HEK293 (cell line): ENCODE results near the gene ACER3.

Experiments used
- CTCF ChIA-PET: fragments of 350-600 bp; formaldehyde crosslinking; extraction: SDS; loops from one replicate; lab custom pipeline; 2021; ENCODE audit warnings: antibody characterized with exemption; lab: Yijun Ruan, JAX
- POLR2A ChIA-PET: fragments of 300-600 bp; formaldehyde crosslinking; extraction: SDS; loops from one replicate; lab custom pipeline; 2020; ENCODE audit warnings: antibody characterized with exemption, inconsistent platforms; lab: Yijun Ruan, JAX
- H3K27ac ChIP-seq: fragments of 200-500 bp; sonication (Bioruptor generic); 2 replicates; pipeline ENCODE4 v1.5.1; 2014; ENCODE audit warnings: low read depth, low read length, control low read depth, inconsistent platforms; ENCODE audit errors: extremely low read depth
- H3K36me3 ChIP-seq, 2 experiments: fragments of 200-500 bp in 1 of 2; sonication (Bioruptor generic) in 1 of 2; 1 replicate in 1 of 2; 2 replicates in 1 of 2; pipeline ENCODE4 v1.5.1; 2014 to 2017; ENCODE audit warnings: inconsistent platforms in 2 of 2, low read length in 2 of 2; ENCODE audit not compliant: control insufficient read depth in 2 of 2, insufficient read depth in 1 of 2
- H3K4me1 ChIP-seq: fragments of 200-500 bp; sonication (Bioruptor generic); 2 replicates; pipeline ENCODE4 v1.5.1; 2014; ENCODE audit warnings: mild to moderate bottlenecking, low read length, inconsistent platforms; ENCODE audit not compliant: control insufficient read depth, insufficient read depth
- H3K4me3 ChIP-seq: 2 replicates; pipeline ENCODE4 v1.5.1; 2011; ENCODE audit warnings: low read depth, mild to moderate bottlenecking, control low read depth, low read length, moderate library complexity
- H3K9me3 ChIP-seq: fragments of 200-500 bp; sonication (Bioruptor generic); 2 replicates; pipeline ENCODE4 v1.5.1; 2014; ENCODE audit warnings: low read depth, low read length, inconsistent platforms; ENCODE audit not compliant: control insufficient read depth, insufficient read depth
- BCL6B ChIP-seq: fragments of 450-650 bp; formaldehyde crosslinking; IDR thresholded peaks from 2 replicates; pipeline ENCODE4 v1.5.1; 2017; ENCODE audit warnings: missing biosample characterization, missing genetic modification characterization
- HOXD13 ChIP-seq: sonication (generic); formaldehyde crosslinking; IDR thresholded peaks from 2 replicates; pipeline ENCODE4 v1.8.0; 2022; ENCODE audit warnings: missing genetic modification reagents, borderline replicate concordance
- IKZF3 ChIP-seq: fragments of 450-650 bp; IDR thresholded peaks from 2 replicates; pipeline ENCODE4 v1.5.0; 2018; ENCODE audit warnings: missing biosample characterization, mild to moderate bottlenecking, missing genetic modification characterization, moderate library complexity
- SETDB1 ChIP-seq: IDR thresholded peaks from one replicate; pipeline ENCODE4 v1.6.1; 2017; ENCODE audit warnings: mild to moderate bottlenecking, low read length, moderate library complexity, mixed read lengths; ENCODE audit not compliant: insufficient read length
- SP7 ChIP-seq: fragments of 450-650 bp; formaldehyde crosslinking; IDR thresholded peaks from 2 replicates; pipeline ENCODE4 v1.5.1; 2016; ENCODE audit warnings: missing biosample characterization, missing genetic modification characterization
- YY2 ChIP-seq: fragments of 450-650 bp; formaldehyde crosslinking; IDR thresholded peaks from 2 replicates; pipeline ENCODE4 v1.5.1; 2016; ENCODE audit warnings: missing biosample characterization, missing genetic modification characterization
- ZBTB1 ChIP-seq: fragments of 450-650 bp; formaldehyde crosslinking; IDR thresholded peaks from 2 replicates; pipeline ENCODE4 v1.5.1; 2016; ENCODE audit warnings: missing biosample characterization, missing genetic modification characterization
- ZBTB11 ChIP-seq: fragments of 450-650 bp; formaldehyde crosslinking; conservative IDR thresholded peaks from 2 replicates; pipeline ENCODE4 v1.5.1; 2016; ENCODE audit warnings: low read depth, missing biosample characterization, missing genetic modification characterization
- ZBTB8A ChIP-seq: fragments of 450-650 bp; formaldehyde crosslinking; IDR thresholded peaks from 2 replicates; pipeline ENCODE4 v1.5.1; 2016; ENCODE audit warnings: missing biosample characterization, missing genetic modification characterization
- ZNF23 ChIP-seq: fragments of 450-650 bp; formaldehyde crosslinking; IDR thresholded peaks from 2 replicates; pipeline ENCODE4 v1.5.1; 2016; ENCODE audit warnings: missing biosample characterization, missing genetic modification characterization, borderline replicate concordance
- ZNF24 ChIP-seq: fragments of 450-650 bp; formaldehyde crosslinking; IDR thresholded peaks from 2 replicates; pipeline ENCODE4 v1.5.1; 2016; ENCODE audit warnings: missing biosample characterization, missing genetic modification characterization
- ZNF433 ChIP-seq: fragments of 450-650 bp; formaldehyde crosslinking; IDR thresholded peaks from 2 replicates; pipeline ENCODE4 v1.5.1; 2016; ENCODE audit warnings: missing biosample characterization, missing genetic modification characterization, low read depth
- ZNF521 ChIP-seq: fragments of 450-650 bp; formaldehyde crosslinking; IDR thresholded peaks from 2 replicates; pipeline ENCODE4 v1.5.1; 2017; ENCODE audit warnings: missing biosample characterization, mild to moderate bottlenecking, missing genetic modification characterization
- ZNF529 ChIP-seq: fragments of 450-650 bp; formaldehyde crosslinking; IDR thresholded peaks from 2 replicates; pipeline ENCODE4 v1.5.1; 2017; ENCODE audit warnings: missing genetic modification characterization, missing biosample characterization; ENCODE audit not compliant: insufficient replicate concordance
- ZNF571 ChIP-seq: fragments of 450-650 bp; formaldehyde crosslinking; IDR thresholded peaks from 2 replicates; pipeline ENCODE4 v1.5.0; 2017; ENCODE audit warnings: missing biosample characterization, missing genetic modification characterization
- ZNF585B ChIP-seq: fragments of 450-650 bp; formaldehyde crosslinking; IDR thresholded peaks from 2 replicates; pipeline ENCODE4 v1.5.1; 2016; ENCODE audit warnings: missing biosample characterization, missing genetic modification characterization
- TF ChIP-seq, protein P1 (sequence below): fragments of 450-650 bp; formaldehyde crosslinking; IDR thresholded peaks from 2 replicates; pipeline ENCODE4 v1.5.1; 2016; ENCODE audit warnings: missing biosample characterization, missing genetic modification characterization
- TF ChIP-seq, protein P2 (sequence below): fragments of 450-650 bp; formaldehyde crosslinking; IDR thresholded peaks from 2 replicates; pipeline ENCODE4 v1.5.1; 2016; ENCODE audit warnings: missing biosample characterization, missing genetic modification characterization

The ACER3 gene

GRCh38 chr11:76999597-76999996 is 138.9 kb downstream of the ACER3 start (continued):
- TF ChIP-seq, protein P1, sequence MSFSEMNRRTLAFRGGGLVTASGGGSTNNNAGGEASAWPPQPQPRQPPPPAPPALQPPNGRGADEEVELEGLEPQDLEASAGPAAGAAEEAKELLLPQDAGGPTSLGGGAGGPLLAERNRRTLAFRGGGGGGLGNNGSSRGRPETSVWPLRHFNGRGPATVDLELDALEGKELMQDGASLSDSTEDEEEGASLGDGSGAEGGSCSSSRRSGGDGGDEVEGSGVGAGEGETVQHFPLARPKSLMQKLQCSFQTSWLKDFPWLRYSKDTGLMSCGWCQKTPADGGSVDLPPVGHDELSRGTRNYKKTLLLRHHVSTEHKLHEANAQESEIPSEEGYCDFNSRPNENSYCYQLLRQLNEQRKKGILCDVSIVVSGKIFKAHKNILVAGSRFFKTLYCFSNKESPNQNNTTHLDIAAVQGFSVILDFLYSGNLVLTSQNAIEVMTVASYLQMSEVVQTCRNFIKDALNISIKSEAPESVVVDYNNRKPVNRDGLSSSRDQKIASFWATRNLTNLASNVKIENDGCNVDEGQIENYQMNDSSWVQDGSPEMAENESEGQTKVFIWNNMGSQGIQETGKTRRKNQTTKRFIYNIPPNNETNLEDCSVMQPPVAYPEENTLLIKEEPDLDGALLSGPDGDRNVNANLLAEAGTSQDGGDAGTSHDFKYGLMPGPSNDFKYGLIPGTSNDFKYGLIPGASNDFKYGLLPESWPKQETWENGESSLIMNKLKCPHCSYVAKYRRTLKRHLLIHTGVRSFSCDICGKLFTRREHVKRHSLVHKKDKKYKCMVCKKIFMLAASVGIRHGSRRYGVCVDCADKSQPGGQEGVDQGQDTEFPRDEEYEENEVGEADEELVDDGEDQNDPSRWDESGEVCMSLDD (tag by site-specific recombination) = no peak
- no peak for TF ChIP-seq ZBTB1
- TF ChIP-seq HOXD13 = no peak
- TF ChIP-seq ZNF529 = no peak
- no peak for TF ChIP-seq IKZF3 (tag by site-specific recombination)

DNA sequence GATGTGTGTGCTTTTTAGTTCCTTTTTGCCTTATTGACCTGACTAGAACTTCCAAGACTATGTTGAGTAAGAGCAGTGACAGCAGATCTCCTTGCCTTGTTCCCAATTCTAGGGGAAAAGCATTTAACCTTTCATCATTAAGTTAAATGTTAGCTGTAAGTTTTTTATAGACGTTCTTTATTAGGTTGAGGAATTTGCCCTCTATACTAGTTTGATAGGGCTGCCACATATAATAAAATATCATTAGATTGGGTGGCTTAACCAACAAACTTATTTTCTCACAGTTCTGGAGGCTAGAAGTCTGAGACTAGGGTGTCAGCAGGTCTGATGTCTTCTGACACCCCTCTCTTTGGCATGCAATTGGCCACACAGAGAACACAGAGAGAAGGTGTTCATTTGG is 140.9 kb downstream of the ACER3 start:
- Histone ChIP-seq H3K27ac (no peak overlapping the region), H3K36me3 (no peaks in the 10 kb centered on the region), H3K4me3 (no peak overlapping the region), H3K4me1 (no peaks in the 10 kb centered on the region), H3K9me3 (no peaks in the 10 kb centered on the region)
- ChIA-PET POLR2A (no interaction called here), CTCF (interaction anchor here (1.1 kb wide), 1 partner anchor 83 kb away, joined by 4 read pairs; no protein-coding TSS in a partner anchor)
- TF ChIP-seq SP7 (no peak), ZNF23 (tag by site-specific recombination) (no peak), YY2 (no peak), ZNF571 (tag by site-specific recombination) (no peak), ZNF433 (tag by site-specific recombination) (no peak), ZBTB8A (no peak), ZNF521 (tag by site-specific recombination) (no peak), BCL6B (tag by site-specific recombination) (no peak), ZBTB11 (tag by site-specific recombination) (no peak), ZNF24 (tag by site-specific recombination) (no peak), SETDB1 (no peak), ZNF585B (tag by site-specific recombination) (no peak)
- TF ChIP-seq, protein P2, sequence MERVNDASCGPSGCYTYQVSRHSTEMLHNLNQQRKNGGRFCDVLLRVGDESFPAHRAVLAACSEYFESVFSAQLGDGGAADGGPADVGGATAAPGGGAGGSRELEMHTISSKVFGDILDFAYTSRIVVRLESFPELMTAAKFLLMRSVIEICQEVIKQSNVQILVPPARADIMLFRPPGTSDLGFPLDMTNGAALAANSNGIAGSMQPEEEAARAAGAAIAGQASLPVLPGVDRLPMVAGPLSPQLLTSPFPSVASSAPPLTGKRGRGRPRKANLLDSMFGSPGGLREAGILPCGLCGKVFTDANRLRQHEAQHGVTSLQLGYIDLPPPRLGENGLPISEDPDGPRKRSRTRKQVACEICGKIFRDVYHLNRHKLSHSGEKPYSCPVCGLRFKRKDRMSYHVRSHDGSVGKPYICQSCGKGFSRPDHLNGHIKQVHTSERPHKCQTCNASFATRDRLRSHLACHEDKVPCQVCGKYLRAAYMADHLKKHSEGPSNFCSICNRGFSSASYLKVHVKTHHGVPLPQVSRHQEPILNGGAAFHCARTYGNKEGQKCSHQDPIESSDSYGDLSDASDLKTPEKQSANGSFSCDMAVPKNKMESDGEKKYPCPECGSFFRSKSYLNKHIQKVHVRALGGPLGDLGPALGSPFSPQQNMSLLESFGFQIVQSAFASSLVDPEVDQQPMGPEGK (tag by site-specific recombination) = no peak
